ENCODE data around the gene PNKD.

GRCh38 chr2:218344090-218344754, 73.9 kb downstream of the PNKD start:
- TF ChIP-seq POLR2AphosphoS5 (IDR thresholded peaks at IDR 0.05) (no peak), CTCF (IDR thresholded peaks at IDR 0.05) (no peak)

Measured in esophagus muscularis mucosa (tissue), 3 donors.